ENCODE results near the gene GGPS1. TPM values are rescaled to one million over a fixed set of nuclear protein-coding genes. Genes with fewer than 3 reads are reported as not detected.

GGPS1 gene
- total RNA-seq, 4 donors from 2014 or later: 15.4 to 26.2 (median 17.8) TPM

DNA sequence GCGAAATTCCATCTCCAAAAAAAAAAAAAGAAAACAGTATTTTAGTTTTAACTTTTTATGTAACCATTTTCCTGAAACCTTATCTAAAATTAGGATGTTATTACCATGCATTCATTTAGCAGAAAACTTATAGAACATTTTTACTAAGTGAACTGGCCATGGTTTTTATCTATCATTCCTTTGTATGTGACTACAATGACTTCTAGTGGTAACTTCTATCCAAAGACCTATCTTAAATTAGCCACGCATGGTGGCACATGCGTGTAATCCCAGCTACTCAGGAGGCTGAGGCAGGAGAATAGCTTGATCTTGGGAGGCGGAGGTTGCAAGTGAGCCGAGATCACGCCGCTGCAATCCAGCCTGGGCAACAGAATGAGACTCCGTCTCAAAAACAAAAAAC is 11.4 kb downstream of the GGPS1 start:
- DNase-seq (ENCODE audit: low spot score) (no peak), ATAC-seq (ENCODE audit: low FRiP score) (no peak)
- TF ChIP-seq, protein P1, sequence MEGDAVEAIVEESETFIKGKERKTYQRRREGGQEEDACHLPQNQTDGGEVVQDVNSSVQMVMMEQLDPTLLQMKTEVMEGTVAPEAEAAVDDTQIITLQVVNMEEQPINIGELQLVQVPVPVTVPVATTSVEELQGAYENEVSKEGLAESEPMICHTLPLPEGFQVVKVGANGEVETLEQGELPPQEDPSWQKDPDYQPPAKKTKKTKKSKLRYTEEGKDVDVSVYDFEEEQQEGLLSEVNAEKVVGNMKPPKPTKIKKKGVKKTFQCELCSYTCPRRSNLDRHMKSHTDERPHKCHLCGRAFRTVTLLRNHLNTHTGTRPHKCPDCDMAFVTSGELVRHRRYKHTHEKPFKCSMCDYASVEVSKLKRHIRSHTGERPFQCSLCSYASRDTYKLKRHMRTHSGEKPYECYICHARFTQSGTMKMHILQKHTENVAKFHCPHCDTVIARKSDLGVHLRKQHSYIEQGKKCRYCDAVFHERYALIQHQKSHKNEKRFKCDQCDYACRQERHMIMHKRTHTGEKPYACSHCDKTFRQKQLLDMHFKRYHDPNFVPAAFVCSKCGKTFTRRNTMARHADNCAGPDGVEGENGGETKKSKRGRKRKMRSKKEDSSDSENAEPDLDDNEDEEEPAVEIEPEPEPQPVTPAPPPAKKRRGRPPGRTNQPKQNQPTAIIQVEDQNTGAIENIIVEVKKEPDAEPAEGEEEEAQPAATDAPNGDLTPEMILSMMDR (IDR thresholded peaks at IDR 0.05): no peak

- DNase-seq (ENCODE audit: low spot score) (no peak), ATAC-seq (ENCODE audit: low FRiP score) (no peak)
- TF ChIP-seq, protein P1 (IDR thresholded peaks at IDR 0.05): no peak
Observed at GRCh38 chr1:235341334-235341733, 13.0 kb downstream of the GGPS1 start.

GRCh38 chr1:235342039-235342438 is 13.7 kb downstream of the GGPS1 start:
- TF ChIP-seq, protein P1 (IDR thresholded peaks at IDR 0.05): no peak

GRCh38 chr1:235342471-235342870 is 14.1 kb downstream of the GGPS1 start:
- no peak for ATAC-seq (ENCODE audit: low FRiP score)

More at GRCh38 chr1:235342039-235342438, 13.7 kb downstream of the GGPS1 start:
- ATAC-seq (ENCODE audit: low FRiP score) (no peak), DNase-seq (ENCODE audit: low spot score) (no peak)

GRCh38 chr1:235343726-235344125 is 15.4 kb downstream of the GGPS1 start:
- DNase-seq (ENCODE audit: low spot score) (no peak), ATAC-seq (ENCODE audit: low FRiP score) (no peak)
- TF ChIP-seq, protein P1 (IDR thresholded peaks at IDR 0.05): no peak

More at GRCh38 chr1:235342471-235342870, 14.1 kb downstream of the GGPS1 start:
- TF ChIP-seq, protein P1 (IDR thresholded peaks at IDR 0.05): no peak
- no peak for DNase-seq (ENCODE audit: low spot score)

- TF ChIP-seq, protein P1 (IDR thresholded peaks at IDR 0.05): no peak
- no peak for DNase-seq (ENCODE audit: low spot score)
- no peak for ATAC-seq (ENCODE audit: low FRiP score)
Observed at GRCh38 chr1:235351441-235351840, 23.1 kb downstream of the GGPS1 start.

GRCh38 chr1:235351898-235352297 is 23.5 kb downstream of the GGPS1 start:
- no peak for DNase-seq (ENCODE audit: low spot score)
- no peak for ATAC-seq (ENCODE audit: low FRiP score)
- TF ChIP-seq, protein P1 (IDR thresholded peaks at IDR 0.05): no peak

Data from omental fat pad (tissue), 4 donors.